Testis (tissue), 2 donors: ENCODE measurements around the gene SEC16B.

Source experiments
- POLR2A ChIP-seq: fragments of 450-650 bp; IDR thresholded peaks from one replicate; pipeline ENCODE4 v1.6.1; 2017; ENCODE audit warnings: antibody characterized with exemption, mild to moderate bottlenecking, moderate library complexity
- TF ChIP-seq, protein P1 (sequence below), 3 experiments: fragments of 450-650 bp in 2 of 3; fragments of 200-600 bp in 1 of 3; sonication (generic) in 1 of 3; IDR thresholded peaks; one replicate each; pipeline ENCODE4 v1.5.1; 2016 to 2019; ENCODE audit warnings: antibody characterized with exemption in 3 of 3, mild to moderate bottlenecking in 2 of 3, moderate library complexity in 1 of 3

DNA sequence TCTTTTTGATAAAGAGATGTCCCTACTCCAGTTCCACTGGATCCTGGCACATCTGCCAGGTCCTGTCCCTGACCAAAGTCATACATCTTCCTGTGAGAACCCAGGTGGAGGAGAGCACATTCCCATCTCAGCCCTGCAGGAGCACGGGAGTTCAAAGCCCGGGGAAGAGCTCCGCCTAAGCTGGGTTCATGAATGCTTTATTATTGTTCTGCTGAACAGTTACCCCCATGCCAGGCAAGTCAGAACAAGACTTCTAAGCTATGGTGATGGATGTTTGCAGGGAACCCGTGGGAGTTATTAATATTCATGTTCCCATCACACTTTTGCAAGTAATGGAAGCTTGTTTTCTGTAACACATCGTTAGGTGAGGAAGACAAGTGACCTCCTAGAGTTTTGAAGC is 62.9 kb downstream of the SEC16B start:
- TF ChIP-seq, protein P1, sequence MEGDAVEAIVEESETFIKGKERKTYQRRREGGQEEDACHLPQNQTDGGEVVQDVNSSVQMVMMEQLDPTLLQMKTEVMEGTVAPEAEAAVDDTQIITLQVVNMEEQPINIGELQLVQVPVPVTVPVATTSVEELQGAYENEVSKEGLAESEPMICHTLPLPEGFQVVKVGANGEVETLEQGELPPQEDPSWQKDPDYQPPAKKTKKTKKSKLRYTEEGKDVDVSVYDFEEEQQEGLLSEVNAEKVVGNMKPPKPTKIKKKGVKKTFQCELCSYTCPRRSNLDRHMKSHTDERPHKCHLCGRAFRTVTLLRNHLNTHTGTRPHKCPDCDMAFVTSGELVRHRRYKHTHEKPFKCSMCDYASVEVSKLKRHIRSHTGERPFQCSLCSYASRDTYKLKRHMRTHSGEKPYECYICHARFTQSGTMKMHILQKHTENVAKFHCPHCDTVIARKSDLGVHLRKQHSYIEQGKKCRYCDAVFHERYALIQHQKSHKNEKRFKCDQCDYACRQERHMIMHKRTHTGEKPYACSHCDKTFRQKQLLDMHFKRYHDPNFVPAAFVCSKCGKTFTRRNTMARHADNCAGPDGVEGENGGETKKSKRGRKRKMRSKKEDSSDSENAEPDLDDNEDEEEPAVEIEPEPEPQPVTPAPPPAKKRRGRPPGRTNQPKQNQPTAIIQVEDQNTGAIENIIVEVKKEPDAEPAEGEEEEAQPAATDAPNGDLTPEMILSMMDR (IDR thresholded peaks at IDR 0.05): no peak
- no peak for TF ChIP-seq POLR2A
